Neural cell (in vitro differentiated cells): Measurements from ENCODE around the gene BICRA. TPM values are rescaled to one million over a fixed set of nuclear protein-coding genes. Genes with fewer than 3 reads are reported as not detected.

Source experiments
- H2AFZ ChIP-seq: fragments of 200-600, 300-800 bp; sonication (generic), shearing (Covaris generic); 2 replicates; pipeline ENCODE4 v1.6.0; 2014; ENCODE audit warnings: low read depth, mild to moderate bottlenecking, antibody characterized with exemption, low read length, moderate library complexity
- H3F3A ChIP-seq: fragments of 200-600 bp; shearing (Covaris generic); 2 replicates; pipeline ENCODE4 v1.6.1; 2016; ENCODE audit warnings: mild to moderate bottlenecking, moderate library complexity, mixed read lengths, antibody characterized with exemption, low read length; ENCODE audit not compliant: insufficient read depth, poor library complexity, severe bottlenecking
- H3K27ac ChIP-seq: fragments of 200-600, 300-800 bp; sonication (generic), shearing (Covaris generic); 2 replicates; pipeline ENCODE4 v1.5.1; 2014; ENCODE audit warnings: mild to moderate bottlenecking, low read length, moderate library complexity
- H3K27me3 ChIP-seq: fragments of 300-800, 200-600 bp; sonication (generic), shearing (Covaris generic); 2 replicates; pipeline ENCODE4 v1.6.0; 2014; ENCODE audit warnings: mild to moderate bottlenecking, low read depth, low read length, moderate library complexity; ENCODE audit not compliant: insufficient read depth
- H3K36me3 ChIP-seq: fragments of 300-800, 200-600 bp; sonication (generic), shearing (Covaris generic); 2 replicates; pipeline ENCODE4 v1.5.1; 2014; ENCODE audit warnings: mild to moderate bottlenecking, antibody characterized with exemption, low read length, moderate library complexity; ENCODE audit not compliant: insufficient read depth
- H3K4me2 ChIP-seq: fragments of 300-800, 200-600 bp; sonication (generic), shearing (Covaris generic); 2 replicates; pipeline ENCODE4 v1.6.0; 2014; ENCODE audit warnings: mild to moderate bottlenecking, low read length
- H3K4me3 ChIP-seq: fragments of 300-800, 200-600 bp; sonication (generic), shearing (Covaris generic); 2 replicates; pipeline ENCODE4 v1.5.1; 2014; ENCODE audit warnings: mild to moderate bottlenecking, low read length, moderate library complexity
- H3K79me2 ChIP-seq: fragments of 200-600 bp; shearing (Covaris generic); replicated peaks from 2 replicates; pipeline ENCODE4 v1.6.0; 2014; ENCODE audit warnings: mild to moderate bottlenecking, low read length, moderate library complexity; ENCODE audit not compliant: insufficient read depth
- H3K9ac ChIP-seq: fragments of 300-800, 200-600 bp; sonication (generic), shearing (Covaris generic); 2 replicates; pipeline ENCODE4 v1.6.1; 2016; ENCODE audit warnings: mild to moderate bottlenecking, low read length, mixed read lengths
- H3K9me2 ChIP-seq: fragments of 200-600 bp; shearing (Covaris generic); 2 replicates; pipeline ENCODE4 v1.6.1; 2016; ENCODE audit warnings: mild to moderate bottlenecking, low read length, mixed read lengths; ENCODE audit not compliant: insufficient read depth
- H3K9me3 ChIP-seq: fragments of 200-600, 300-800 bp; sonication (generic), shearing (Covaris generic); 2 replicates; pipeline ENCODE4 v1.6.1; 2016; ENCODE audit warnings: mild to moderate bottlenecking, mixed run types, low read length, moderate library complexity, mixed read lengths
- H4K20me1 ChIP-seq: fragments of 200-600 bp; shearing (Covaris generic); 2 replicates; pipeline ENCODE4 v1.6.1; 2016; ENCODE audit warnings: mild to moderate bottlenecking, mixed run types; ENCODE audit not compliant: insufficient read depth
- CTCF ChIP-seq: fragments of 450-650 bp; IDR thresholded peaks from 2 replicates; pipeline ENCODE4 v1.5.1; 2014; ENCODE audit warnings: antibody characterized with exemption, mild to moderate bottlenecking, moderate library complexity; ENCODE audit not compliant: poor library complexity, severe bottlenecking
- EP300 ChIP-seq: fragments of 450-650 bp; conservative IDR thresholded peaks from 2 replicates; pipeline ENCODE4 v1.6.1; 2014; ENCODE audit warnings: antibody characterized with exemption, mild to moderate bottlenecking, moderate library complexity; ENCODE audit not compliant: poor library complexity, severe bottlenecking
- EZH2 ChIP-seq: fragments of 200-600, 300-800 bp; shearing (Covaris generic), sonication (generic); IDR thresholded peaks from 2 replicates; pipeline ENCODE4 v1.6.1; 2014; ENCODE audit warnings: antibody characterized with exemption, low read length, borderline replicate concordance, mild to moderate bottlenecking; ENCODE audit not compliant: insufficient read depth, poor library complexity, severe bottlenecking
- MXI1 ChIP-seq: fragments of 450-650 bp; conservative IDR thresholded peaks from 2 replicates; pipeline ENCODE4 v1.6.1; 2014; ENCODE audit warnings: antibody characterized with exemption, mild to moderate bottlenecking; ENCODE audit not compliant: poor library complexity, severe bottlenecking
- POLR2AphosphoS5 ChIP-seq: IDR thresholded peaks from 2 replicates; pipeline ENCODE4 v1.6.1; 2012
- RAD21 ChIP-seq: fragments of 450-650 bp; conservative IDR thresholded peaks from 2 replicates; pipeline ENCODE4 v1.6.1; 2014; ENCODE audit warnings: antibody characterized with exemption, mild to moderate bottlenecking, moderate library complexity
- REST ChIP-seq: IDR thresholded peaks from 2 replicates; pipeline ENCODE4 v1.6.1; 2012; ENCODE audit warnings: borderline replicate concordance
- SMC3 ChIP-seq: fragments of 450-650 bp; conservative IDR thresholded peaks from 2 replicates; pipeline ENCODE4 v1.6.1; 2014; ENCODE audit warnings: antibody characterized with exemption, mild to moderate bottlenecking, moderate library complexity; ENCODE audit not compliant: poor library complexity
- TAF1 ChIP-seq: IDR thresholded peaks from 2 replicates; pipeline ENCODE4 v1.6.1; 2012; ENCODE audit warnings: low read depth
- polyA plus RNA-seq: library from polyadenylated mRNA; depleted of rRNA; stranded (reverse); fragments of >200 nt; gene quantifications from 2 replicates; pipeline ENCODE4 v1.2.3, GENCODE V29; 2014

BICRA gene
- polyA plus RNA-seq, 1 donor from 2014 or later, result 0.11 TPM

- H3K36me3 ChIP-seq, result no peaks in the 10 kb centered on the region
- no peak overlapping the region for H2AFZ ChIP-seq
- no peak overlapping the region for H3K4me2 ChIP-seq
- H3K4me3 ChIP-seq, result no peak overlapping the region
- no peaks in the 10 kb centered on the region for H3F3A ChIP-seq
- H3K9ac ChIP-seq, result peak overlapping the region; percentile 16
- H3K9me2 ChIP-seq, result no peaks in the 10 kb centered on the region
- no peaks in the 10 kb centered on the region for H3K79me2 ChIP-seq
- no peaks in the 10 kb centered on the region for H3K9me3 ChIP-seq
- no peaks in the 10 kb centered on the region for H4K20me1 ChIP-seq
- TF ChIP-seq TAF1 (no peak), RAD21 (no peak), EP300 (no peak), MXI1 (no peak), EZH2 (no peak), SMC3 (no peak), REST (no peak), CTCF (no peak), POLR2AphosphoS5 (no peak)
- H3K27me3 ChIP-seq, result no peaks in the 10 kb centered on the region
- H3K27ac ChIP-seq, result no peak overlapping the region
Observed at GRCh38 chr19:47719047-47719859, 110.3 kb downstream of the BICRA start.

- no peak overlapping the region for H3K27ac ChIP-seq
- H3K9ac ChIP-seq, result no peak overlapping the region
- H3K4me2 ChIP-seq, result no peak overlapping the region
- no peak overlapping the region for H2AFZ ChIP-seq
- no peaks in the 10 kb centered on the region for H3K27me3 ChIP-seq
- no peaks in the 10 kb centered on the region for H3K36me3 ChIP-seq
- H3F3A ChIP-seq, result no peaks in the 10 kb centered on the region
- no peaks in the 10 kb centered on the region for H3K79me2 ChIP-seq
- no peaks in the 10 kb centered on the region for H3K9me3 ChIP-seq
- no peak for TF ChIP-seq SMC3
- no peak for TF ChIP-seq TAF1
- TF ChIP-seq POLR2AphosphoS5, result no peak
- TF ChIP-seq EP300, result no peak
- no peak for TF ChIP-seq EZH2
- TF ChIP-seq REST, result no peak
- no peak for TF ChIP-seq CTCF
- TF ChIP-seq MXI1, result no peak
- no peaks in the 10 kb centered on the region for H4K20me1 ChIP-seq
- no peaks in the 10 kb centered on the region for H3K9me2 ChIP-seq
- H3K4me3 ChIP-seq, result no peak overlapping the region
Observed at GRCh38 chr19:47720669-47721422, 111.9 kb downstream of the BICRA start.
